ENCODE results near the gene LRRC8B.
"Not testable (repeated sequence)": the region's sequence is repeated elsewhere in the genome, so short reads cannot be mapped to it uniquely, and the experiment has no call there.

DNA sequence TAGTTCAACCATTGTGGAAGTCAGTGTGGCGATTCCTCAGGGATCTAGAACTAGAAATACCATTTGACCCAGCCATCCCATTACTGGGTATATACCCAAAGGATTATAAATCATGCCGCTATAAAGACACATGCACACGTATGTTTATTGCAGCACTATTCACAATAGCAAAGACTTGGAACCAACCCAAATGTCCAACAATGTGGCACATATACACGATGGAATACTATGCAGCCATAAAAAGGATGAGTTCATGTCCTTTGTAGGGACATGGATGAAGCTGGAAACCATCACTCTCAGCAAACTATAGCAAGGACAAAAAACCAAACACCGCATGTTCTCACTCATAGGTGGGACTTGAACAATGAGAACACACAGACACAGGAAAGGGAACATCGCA is 2.7 kb upstream of the LRRC8B start:
- TF ChIP-seq, protein P1, sequence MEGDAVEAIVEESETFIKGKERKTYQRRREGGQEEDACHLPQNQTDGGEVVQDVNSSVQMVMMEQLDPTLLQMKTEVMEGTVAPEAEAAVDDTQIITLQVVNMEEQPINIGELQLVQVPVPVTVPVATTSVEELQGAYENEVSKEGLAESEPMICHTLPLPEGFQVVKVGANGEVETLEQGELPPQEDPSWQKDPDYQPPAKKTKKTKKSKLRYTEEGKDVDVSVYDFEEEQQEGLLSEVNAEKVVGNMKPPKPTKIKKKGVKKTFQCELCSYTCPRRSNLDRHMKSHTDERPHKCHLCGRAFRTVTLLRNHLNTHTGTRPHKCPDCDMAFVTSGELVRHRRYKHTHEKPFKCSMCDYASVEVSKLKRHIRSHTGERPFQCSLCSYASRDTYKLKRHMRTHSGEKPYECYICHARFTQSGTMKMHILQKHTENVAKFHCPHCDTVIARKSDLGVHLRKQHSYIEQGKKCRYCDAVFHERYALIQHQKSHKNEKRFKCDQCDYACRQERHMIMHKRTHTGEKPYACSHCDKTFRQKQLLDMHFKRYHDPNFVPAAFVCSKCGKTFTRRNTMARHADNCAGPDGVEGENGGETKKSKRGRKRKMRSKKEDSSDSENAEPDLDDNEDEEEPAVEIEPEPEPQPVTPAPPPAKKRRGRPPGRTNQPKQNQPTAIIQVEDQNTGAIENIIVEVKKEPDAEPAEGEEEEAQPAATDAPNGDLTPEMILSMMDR (conservative IDR thresholded peaks at IDR 0.05): not testable (repeated sequence)
- not testable (repeated sequence) for TF ChIP-seq EZH2 (IDR thresholded peaks at IDR 0.05; ENCODE audit: low read depth)
